ENCODE results near the gene BABAM2. TPM values are rescaled to one million over a fixed set of nuclear protein-coding genes. Genes with fewer than 3 reads are reported as not detected.

BABAM2 gene
- total RNA-seq, 4 donors from 2014 or later, result 34.4 to 44.9 (median 38.3) TPM

DNA sequence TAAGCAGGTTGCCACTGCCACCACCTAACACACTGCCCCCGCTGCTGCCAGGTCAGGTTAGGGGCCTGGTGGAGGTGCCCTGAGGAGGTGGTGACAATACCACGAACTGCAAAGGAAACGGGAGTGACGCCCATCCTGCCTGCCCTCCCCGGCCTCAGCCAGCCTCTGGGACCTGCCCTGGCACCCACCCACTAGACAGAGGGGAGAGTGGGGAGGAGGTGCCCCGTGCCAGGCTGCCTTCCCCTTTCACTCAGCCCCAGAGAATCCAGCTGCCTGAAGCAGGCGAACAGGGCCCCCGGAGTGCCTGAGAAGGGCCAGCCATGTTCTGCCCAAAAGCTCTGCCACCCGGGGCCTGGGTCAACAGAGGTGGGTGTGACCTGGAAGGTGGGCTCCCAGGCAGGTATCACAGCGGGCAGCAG, 457.6 kb downstream of the BABAM2 start:
- no peak for TF ChIP-seq CTCF (IDR thresholded peaks at IDR 0.05; ENCODE audit: low read depth)

DNA sequence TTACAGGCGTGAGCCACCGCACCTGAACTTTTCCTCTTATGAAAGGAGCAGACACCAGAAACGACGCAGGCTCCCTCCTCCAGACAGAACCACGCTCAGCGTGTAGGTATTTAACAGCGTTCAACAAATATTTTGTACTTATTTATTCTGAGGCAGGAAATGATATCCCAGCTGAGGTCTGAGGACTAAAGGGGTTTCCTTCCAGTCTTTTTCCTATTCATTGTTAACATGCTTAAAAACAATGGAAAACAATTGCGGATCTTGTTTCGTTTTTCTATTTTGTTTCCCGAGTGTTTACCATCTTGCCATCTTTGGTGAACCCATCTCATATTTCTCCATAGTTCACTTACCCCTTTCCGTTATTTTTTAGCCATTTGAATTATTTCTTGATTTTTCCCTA, 458.4 kb downstream of the BABAM2 start:
- no peak for TF ChIP-seq CTCF (IDR thresholded peaks at IDR 0.05; ENCODE audit: low read depth)

- TF ChIP-seq CTCF (IDR thresholded peaks at IDR 0.05; ENCODE audit: low read depth), result no peak
These were observed 459.1 kb downstream of the BABAM2 start for GRCh38 chr2:28349546-28350165.

DNA sequence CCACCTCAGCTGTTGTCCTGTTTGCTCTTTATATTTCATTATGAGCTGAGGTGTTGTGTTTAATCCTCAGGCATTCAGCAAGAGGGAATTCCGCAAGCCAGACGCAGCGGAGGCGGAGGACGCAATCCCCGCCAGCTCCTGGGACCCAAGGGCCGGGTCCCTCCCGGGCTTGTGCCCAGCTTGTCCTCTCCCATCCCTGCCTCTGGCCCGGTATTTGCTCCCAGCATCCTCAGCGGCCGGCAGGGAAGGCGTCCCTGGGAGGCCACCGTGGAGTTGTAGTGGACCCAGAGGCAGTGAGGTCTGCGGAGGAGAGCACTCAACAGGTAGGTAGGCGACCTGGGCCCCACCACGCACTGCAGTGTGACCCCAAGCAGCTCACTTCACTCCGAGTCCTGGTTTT, 459.7 kb downstream of the BABAM2 start:
- TF ChIP-seq CTCF (IDR thresholded peaks at IDR 0.05; ENCODE audit: low read depth), result no peak

DNA sequence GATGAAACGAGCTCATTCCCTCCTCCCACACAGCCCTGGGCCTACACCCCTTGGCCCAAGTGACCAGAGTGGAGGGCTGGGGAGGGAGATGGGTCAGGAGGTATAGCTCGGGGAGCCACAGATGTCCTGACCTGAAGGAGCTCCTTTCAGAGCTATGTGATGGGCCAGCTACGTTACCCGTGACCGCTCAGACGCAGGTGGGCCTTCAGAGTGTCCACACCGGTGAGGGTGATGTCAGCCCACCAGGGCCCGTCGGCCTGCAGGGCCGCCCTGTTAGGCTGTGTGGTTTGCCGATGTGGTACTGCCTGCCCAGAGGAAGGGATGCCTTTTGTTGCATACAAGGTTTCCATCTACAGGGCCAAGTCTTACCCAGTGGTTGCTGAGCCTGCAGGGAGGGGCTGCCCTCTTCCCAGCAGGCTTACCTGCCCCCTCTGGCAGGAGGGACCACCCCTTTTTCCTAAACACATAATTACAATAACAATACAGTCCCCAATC, 460.3 kb downstream of the BABAM2 start:
- no peak for TF ChIP-seq CTCF (IDR thresholded peaks at IDR 0.05; ENCODE audit: low read depth)

GRCh38 chr2:28351621-28352020, 461.1 kb downstream of the BABAM2 start:
- no peak for TF ChIP-seq CTCF (IDR thresholded peaks at IDR 0.05; ENCODE audit: low read depth)

DNA sequence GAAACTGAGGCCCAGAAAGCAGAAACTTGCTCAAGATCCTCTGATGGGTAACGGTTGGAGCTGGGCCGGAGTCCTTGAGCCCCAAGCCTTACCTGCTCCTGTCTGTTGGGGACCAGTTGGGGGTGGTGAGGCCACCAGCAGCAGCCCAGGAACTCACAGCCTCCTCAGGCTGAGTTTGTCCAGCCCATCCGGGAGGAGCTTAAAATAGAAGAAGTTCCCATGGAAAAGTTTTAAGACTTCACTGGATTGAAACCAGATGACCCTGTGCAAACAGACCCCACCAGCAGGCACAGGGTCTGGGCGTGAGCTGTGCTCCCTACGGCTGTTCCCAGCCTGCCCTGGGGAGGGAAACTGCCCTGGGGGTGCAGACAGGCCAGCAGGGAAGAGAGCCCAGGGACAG, 461.6 kb downstream of the BABAM2 start:
- TF ChIP-seq CTCF (IDR thresholded peaks at IDR 0.05; ENCODE audit: low read depth), result no peak
